GM19455 (cell line): ENCODE results near the gene PCBP3.

Experiments used
- ATAC-seq: cut with Tn5 transposase; IDR thresholded peaks from one replicate; pipeline ENCODE4 v1.9.1; 2021; ENCODE audit not compliant: unreplicated experiment

PCBP3 gene

DNA sequence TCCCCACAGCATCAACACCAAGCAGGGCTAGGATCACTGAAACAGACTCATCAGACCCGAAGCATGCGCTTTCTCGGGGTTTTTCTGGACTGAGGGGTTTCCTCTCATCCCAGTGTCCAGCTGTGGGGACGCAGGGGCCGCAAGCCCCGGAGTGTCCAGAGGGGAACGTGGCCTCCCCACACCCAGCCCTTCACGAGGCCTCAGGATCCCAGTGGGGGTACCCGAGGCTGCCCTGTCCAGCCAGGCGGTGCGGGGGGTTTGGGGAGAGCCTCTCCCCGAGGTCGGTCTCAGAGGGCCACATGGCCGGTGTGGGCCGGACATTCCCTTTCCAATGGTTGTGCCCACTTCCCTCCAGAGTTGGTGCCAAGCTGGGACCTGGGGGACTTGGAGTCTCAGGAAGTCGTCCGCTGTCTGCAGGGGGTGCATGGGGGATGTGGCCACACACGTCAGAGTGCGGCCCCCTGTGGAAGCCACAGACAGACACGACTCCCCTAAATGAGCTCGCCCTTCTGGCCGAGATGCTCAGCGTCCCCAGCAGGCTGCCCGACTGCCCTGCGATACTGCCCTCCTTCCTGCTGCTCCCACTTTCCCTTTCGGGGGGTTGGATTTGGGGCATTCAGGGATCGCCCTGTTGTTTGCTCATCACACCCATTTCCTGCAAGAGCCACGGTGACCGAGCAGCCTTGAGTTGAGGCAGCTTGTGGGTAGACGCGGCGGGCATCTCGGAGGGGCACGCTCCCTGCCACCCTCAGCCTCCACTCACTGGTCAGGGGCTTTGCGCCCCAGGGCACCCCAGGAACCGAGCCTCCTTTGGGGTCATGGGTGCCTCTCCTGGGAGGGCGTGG lies 342.2 kb downstream of the PCBP3 start:
- no peak for ATAC-seq

DNA sequence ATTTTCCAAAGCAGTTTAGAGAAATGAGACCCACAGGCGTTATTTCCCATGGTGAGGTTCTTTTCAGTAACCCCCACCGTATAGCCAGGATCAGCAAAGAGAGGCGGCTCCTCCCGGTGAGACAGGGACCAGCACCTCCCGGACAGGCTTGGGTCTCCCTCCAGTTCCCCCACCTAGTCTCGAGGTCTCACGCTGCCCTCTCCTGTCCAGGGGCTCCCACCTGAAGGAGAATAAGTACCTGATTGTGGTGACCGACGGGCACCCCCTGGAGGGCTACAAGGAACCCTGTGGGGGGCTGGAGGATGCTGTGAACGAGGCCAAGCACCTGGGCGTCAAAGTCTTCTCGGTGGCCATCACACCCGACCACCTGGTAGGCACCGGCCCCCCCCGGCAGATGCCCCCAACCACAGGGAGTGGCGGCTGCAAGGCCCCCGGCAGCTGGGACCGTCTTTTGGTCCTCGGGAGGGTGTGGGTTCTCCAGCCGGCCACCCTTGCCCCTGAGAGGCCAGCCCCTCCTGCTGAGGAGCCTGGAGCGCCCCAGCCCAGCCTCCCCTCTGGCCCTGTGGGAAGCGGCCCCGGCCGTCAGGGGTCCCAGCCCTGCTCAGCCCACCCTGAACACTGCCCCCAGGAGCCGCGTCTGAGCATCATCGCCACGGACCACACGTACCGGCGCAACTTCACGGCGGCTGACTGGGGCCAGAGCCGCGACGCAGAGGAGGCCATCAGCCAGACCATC lies 343.0 kb downstream of the PCBP3 start:
- ATAC-seq = no peak

DNA sequence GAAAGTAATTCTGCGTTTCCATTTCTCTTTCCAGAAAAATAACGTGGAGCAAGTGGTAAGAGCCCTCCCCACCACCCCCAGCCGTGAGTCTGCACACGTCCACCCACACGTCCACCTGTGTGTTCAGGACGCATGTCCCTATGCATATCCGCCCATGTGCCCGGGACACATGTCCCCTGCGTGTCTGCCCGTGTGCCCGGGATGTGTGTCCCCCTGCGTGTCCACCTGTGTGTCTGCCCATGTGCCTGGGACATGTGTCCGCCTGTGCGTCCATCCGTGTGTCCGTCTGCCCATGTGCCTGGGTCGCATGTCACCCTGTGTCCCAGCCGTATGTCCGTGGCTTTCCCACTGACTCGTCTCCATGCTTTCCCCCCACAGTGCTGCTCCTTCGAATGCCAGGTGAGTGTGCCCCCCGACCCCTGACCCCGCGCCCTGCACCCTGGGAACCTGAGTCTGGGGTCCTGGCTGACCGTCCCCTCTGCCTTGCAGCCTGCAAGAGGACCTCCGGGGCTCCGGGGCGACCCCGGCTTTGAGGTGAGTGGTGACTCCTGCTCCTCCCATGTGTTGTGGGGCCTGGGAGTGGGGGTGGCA lies 343.7 kb downstream of the PCBP3 start:
- ATAC-seq = no peak

DNA sequence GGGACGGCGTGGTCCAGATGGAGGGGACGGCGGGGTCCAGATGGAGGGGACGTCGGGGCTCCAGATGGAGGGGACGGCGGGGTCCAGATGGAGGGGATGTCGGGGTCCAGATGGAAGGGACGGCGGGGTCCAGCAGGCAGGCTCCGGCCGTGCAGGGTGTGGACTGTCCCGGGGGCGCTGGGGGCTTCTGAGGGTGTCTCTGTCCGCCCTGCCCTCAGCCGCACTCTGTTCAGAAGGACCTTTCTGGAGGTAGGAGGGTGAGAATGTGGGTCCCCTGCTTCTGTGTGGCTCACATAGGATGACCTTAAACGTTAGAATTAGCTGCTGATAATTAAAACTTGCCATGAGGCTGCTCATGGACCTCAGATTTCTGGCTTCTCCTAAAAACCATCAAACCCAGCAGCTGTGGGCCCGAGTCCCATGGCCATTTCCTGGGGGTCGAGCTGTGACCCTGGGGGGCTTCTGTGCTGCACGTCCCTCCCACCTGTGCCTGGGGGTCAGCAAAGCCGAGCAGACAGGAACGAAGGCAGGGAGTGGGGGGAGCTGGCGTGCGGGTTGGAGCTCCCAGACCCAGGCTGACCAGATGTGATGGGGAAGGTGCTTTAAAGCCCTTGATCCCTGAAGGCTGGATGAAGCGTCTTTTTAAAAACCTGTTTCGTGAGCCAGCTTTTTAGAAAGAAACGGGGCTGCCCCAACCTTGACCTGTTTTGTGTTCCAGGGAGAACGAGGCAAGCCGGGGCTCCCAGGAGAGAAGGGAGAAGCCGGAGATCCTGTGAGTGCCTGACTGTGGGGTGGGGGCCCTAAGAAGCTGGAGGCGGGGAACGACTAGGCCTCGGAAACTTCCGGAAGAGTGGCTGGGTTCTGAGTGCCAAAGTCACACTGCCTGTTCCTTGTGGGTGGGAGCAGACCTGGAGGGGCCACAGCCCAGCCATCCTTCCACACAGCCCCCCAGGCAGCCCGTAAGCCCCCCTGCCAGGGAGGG lies 345.1 kb downstream of the PCBP3 start:
- no peak for ATAC-seq

DNA sequence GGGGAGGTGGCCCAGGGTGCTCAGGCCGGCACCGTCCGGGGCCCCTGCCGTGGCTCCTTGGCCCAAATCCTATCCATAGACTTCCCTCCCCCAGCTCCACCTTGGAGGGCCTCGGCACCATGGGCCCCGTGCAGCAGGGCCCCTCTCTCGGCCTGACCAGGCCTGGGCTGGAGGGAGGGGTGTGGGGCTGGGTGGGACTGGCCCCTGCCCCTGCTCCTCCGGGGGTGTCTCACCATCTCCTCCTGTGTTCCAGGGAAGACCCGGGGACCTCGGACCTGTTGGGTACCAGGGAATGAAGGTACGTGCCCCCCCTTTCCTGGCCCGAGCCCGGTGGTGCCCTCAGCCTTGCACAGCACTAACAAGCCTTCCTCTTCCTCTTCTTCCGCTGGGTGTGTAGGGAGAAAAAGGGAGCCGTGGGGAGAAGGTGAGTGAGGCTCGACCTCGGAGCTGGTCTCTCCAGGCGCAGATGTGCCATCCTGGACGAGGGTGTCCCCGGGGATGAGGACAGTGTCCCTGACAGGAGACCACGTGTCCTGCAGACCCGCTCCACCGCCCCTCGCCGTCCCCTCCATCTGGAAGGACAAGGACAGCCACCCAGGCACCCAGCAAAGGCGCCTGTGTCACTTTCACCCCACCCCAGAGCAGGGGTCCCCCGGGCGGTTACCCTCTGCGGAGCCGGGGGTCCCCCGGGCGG lies 346.0 kb downstream of the PCBP3 start:
- ATAC-seq = no peak

DNA sequence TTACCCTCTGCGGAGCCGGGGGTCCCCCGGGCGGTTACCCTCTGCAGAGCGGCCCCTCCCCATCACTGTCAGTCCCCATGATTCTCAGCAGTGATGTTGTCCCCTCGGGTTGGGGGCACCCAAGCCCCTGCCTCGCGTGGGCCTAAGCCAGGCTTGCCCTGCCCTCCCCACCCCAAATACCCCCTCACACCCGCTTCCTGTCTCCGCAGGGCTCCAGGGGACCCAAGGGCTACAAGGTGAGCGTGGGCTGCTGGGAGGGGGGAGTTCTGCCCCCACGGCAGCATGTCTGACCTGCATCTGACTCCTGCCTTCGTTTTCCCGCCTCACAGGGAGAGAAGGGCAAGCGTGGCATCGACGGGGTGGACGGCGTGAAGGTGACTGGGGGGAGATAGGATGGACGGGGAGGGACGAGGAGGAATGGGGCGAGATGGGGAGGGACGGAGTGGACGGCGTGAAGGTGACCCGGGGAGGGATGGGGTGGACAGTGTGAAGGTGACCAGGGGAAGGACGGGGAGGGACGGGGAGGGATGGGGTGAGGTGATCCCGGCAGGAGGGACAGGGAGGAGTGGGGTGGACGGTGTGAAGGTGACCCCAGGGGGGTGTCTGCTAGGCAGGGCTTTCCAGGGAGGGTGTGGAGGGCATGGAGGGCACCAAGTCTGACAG lies 346.7 kb downstream of the PCBP3 start:
- ATAC-seq = no peak

DNA sequence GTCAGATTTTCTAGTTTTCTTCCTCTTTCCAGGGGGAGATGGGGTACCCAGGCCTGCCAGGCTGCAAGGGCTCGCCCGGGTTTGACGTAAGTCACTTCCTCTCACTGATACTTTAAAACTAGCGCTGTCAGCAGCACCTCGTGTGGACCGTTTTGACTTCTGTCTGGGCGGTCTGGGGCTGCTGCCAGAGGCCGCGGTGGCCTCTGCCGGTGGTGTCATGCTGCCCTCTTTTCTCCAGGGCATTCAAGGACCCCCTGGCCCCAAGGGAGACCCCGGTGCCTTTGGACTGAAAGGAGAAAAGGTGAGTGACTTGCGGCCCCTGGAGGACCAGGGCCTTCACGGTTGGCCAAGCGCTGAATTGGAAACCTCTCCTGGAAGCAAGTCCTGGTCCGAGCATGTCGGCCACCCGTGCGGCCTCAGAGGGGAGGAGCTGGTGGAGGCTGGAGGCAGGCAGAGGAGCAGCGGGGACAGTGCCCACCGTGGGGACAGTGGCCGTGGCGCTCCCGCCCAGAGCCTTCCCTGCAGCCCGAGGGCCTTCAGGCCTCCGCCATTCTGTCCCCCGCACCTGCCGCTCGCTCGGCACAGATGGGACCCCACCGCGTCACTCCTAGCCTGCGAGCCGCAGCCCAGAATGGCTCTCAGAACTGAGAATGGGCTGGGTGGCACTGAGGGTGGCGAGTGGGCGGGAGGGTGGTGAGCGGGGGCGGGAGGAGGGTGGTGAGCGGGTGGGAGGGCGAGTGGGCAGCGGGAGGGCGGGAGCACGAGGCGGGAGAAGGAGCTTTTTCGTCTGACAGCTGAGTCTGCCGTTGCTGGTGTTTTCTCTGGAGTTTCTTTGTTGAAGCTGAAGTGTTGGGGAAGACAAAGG lies 347.4 kb downstream of the PCBP3 start:
- no peak for ATAC-seq

DNA sequence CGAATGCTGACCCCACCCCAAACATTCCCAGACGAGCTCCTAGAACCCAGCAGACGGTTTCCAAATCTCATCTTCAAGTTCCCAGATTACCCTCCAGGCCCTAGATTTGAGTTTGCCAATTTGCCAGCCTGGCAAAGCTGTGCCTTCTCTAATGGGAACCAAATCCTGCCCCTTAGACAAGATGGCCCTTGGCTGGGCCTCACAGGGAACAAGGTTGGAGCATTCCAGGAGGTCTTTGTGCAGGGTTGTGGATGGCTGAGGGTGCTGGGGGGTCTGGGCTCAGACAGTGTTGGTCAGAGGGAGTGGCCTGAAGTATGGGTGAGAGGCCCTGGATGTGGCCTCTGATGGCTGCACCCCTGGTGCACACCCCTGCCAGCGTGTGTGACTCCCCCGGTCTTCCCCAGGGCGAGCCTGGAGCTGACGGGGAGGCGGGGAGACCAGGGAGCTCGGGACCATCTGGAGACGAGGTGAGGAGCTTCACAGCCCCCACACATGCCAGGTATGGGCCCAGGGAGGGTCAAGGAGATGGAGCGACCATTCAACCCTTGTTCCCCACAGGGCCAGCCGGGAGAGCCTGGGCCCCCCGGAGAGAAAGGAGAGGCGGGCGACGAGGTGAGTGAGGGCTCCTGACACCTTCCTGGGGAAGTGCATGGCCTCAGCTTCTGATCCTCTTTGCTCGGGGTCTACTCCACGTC lies 348.2 kb downstream of the PCBP3 start:
- ATAC-seq = no peak
